GM23338 (cell line): ENCODE results near the gene BSND. TPM values are rescaled to one million over a fixed set of nuclear protein-coding genes. Genes with fewer than 3 reads are reported as not detected.
A peak's percentile ranks its signal among the peaks of the same experiment; 100 is the strongest.

Source experiments
- ATAC-seq: fragments of 200-7000 bp; cut with Tn5 transposase; 3 replicates; pipeline ENCODE4 v1.9.1; 2020
- DNase-seq: peaks from one replicate; pipeline ENCODE4 v3.0.0-alpha.2; 2015; ENCODE audit warnings: low spot score
- H2AFZ ChIP-seq: fragments of 200-600 bp; sonication (generic); 2 replicates; pipeline ENCODE4 v1.8.0; 2016; ENCODE audit warnings: antibody characterized with exemption, mild to moderate bottlenecking, moderate library complexity
- H3F3A ChIP-seq: fragments of 200-600 bp; sonication (generic); replicated peaks from 2 replicates; pipeline ENCODE4 v1.8.0; 2017; ENCODE audit warnings: antibody characterized with exemption, mixed run types, low read depth
- H3K27ac ChIP-seq: fragments of 200-600 bp; sonication (generic); 2 replicates; pipeline ENCODE4 v1.6.1; 2016; ENCODE audit warnings: low read depth
- H3K27me3 ChIP-seq: fragments of 200-600 bp; sonication (generic); 2 replicates; pipeline ENCODE4 v1.8.0; 2016; ENCODE audit warnings: mild to moderate bottlenecking, mixed run types, moderate library complexity; ENCODE audit not compliant: insufficient read depth
- H3K36me3 ChIP-seq: fragments of 200-600 bp; sonication (generic); 2 replicates; pipeline ENCODE4 v1.8.0; 2016; ENCODE audit warnings: mild to moderate bottlenecking; ENCODE audit not compliant: insufficient read depth
- H3K4me1 ChIP-seq: fragments of 200-600 bp; sonication (generic); 2 replicates; pipeline ENCODE4 v1.8.0; 2016; ENCODE audit warnings: mild to moderate bottlenecking, moderate library complexity; ENCODE audit not compliant: insufficient read depth
- H3K4me2 ChIP-seq: fragments of 200-600 bp; sonication (generic); 2 replicates; pipeline ENCODE4 v1.7.1; 2017; ENCODE audit warnings: mixed run types
- H3K4me3 ChIP-seq: fragments of 200-600 bp; sonication (generic); 2 replicates; pipeline ENCODE4 v1.6.1; 2016; ENCODE audit warnings: mixed run types
- H3K79me2 ChIP-seq: fragments of 200-600 bp; sonication (generic); replicated peaks from 2 replicates; pipeline ENCODE4 v1.8.0; 2017; ENCODE audit warnings: mild to moderate bottlenecking; ENCODE audit not compliant: insufficient read depth
- H3K9me2 ChIP-seq: fragments of 200-600 bp; sonication (generic); 2 replicates; pipeline ENCODE4 v1.8.0; 2017; ENCODE audit not compliant: insufficient read depth
- H4K20me1 ChIP-seq: fragments of 200-600 bp; sonication (generic); replicated peaks from 2 replicates; pipeline ENCODE4 v1.8.0; 2017; ENCODE audit warnings: mild to moderate bottlenecking; ENCODE audit not compliant: insufficient read depth
- H3K27ac Mint-ChIP-seq: 2 replicates; pipeline ENCODE4 v1.8.0; 2020; ENCODE audit warnings: inconsistent platforms, mild to moderate bottlenecking, moderate library complexity, mixed read lengths
- H3K27me3 Mint-ChIP-seq: 3 replicates; pipeline ENCODE4 v1.8.0; 2022; ENCODE audit warnings: low read depth, mild to moderate bottlenecking, moderate library complexity, mixed read lengths, inconsistent platforms; ENCODE audit not compliant: insufficient read depth, poor library complexity
- H3K36me3 Mint-ChIP-seq: 3 replicates; pipeline ENCODE4 v1.8.0; 2021; ENCODE audit warnings: low read depth, mild to moderate bottlenecking, inconsistent platforms, moderate library complexity, mixed read lengths
- H3K4me1 Mint-ChIP-seq: 3 replicates; pipeline ENCODE4 v1.8.0; 2020; ENCODE audit warnings: mild to moderate bottlenecking, inconsistent platforms, mixed read lengths
- H3K4me3 Mint-ChIP-seq: 3 replicates; pipeline ENCODE4 v1.8.0; 2021; ENCODE audit warnings: moderate library complexity, mild to moderate bottlenecking, inconsistent platforms, mixed read lengths
- H3K9me3 Mint-ChIP-seq: 3 replicates; pipeline ENCODE4 v1.8.0; 2020; ENCODE audit warnings: moderate library complexity, mild to moderate bottlenecking, inconsistent platforms, mixed read lengths
- CREB1 ChIP-seq: fragments of 250-450 bp; sonication (Bioruptor Pico); IDR thresholded peaks from 2 replicates; pipeline ENCODE4 v1.5.0; 2020; ENCODE audit warnings: low read depth, mild to moderate bottlenecking, moderate library complexity
- ETS1 ChIP-seq: IDR thresholded peaks from 2 replicates; pipeline ENCODE4 v1.6.1; 2016; ENCODE audit warnings: antibody characterized with exemption
- EZH2phosphoT487 ChIP-seq: fragments of 200-600 bp; sonication (generic); IDR thresholded peaks from one replicate; pipeline ENCODE4 v1.8.1; 2018; ENCODE audit warnings: antibody characterized with exemption; ENCODE audit not compliant: unreplicated experiment
- JUNB ChIP-seq: IDR thresholded peaks from one replicate; pipeline ENCODE4 v1.6.1; 2016; ENCODE audit warnings: antibody characterized with exemption; ENCODE audit not compliant: unreplicated experiment
- STAT1 ChIP-seq: IDR thresholded peaks from one replicate; pipeline ENCODE4 v1.6.1; 2016; ENCODE audit warnings: antibody characterized with exemption; ENCODE audit not compliant: unreplicated experiment
- ZNF331 ChIP-seq: fragments of 250-450 bp; sonication (Bioruptor Pico); IDR thresholded peaks from 2 replicates; pipeline ENCODE4 v1.5.0; 2020; ENCODE audit warnings: low read depth, mild to moderate bottlenecking, moderate library complexity
- ZNF462 ChIP-seq: fragments of 250-450 bp; sonication (Bioruptor Pico); IDR thresholded peaks from 2 replicates; pipeline ENCODE4 v1.5.0; 2020; ENCODE audit warnings: mild to moderate bottlenecking, moderate library complexity
- polyA plus RNA-seq: library from polyadenylated mRNA; unstranded; fragments of >200 nt; fragmentation: Nextera tagmentation; extraction: Ambion mirVana; gene quantifications from 2 replicates; pipeline ENCODE4 v1.2.1, GENCODE V29; 2016
- total RNA-seq: library from RNA; depleted of rRNA; stranded (reverse); fragments of >200 nt; shearing (Covaris generic); gene quantifications from 2 replicates; pipeline ENCODE4 v1.2.3, GENCODE V29; 2014
- TF ChIP-seq, protein P1 (sequence below): IDR thresholded peaks from one replicate; pipeline ENCODE4 v1.6.1; 2018; ENCODE audit warnings: antibody characterized with exemption; ENCODE audit not compliant: unreplicated experiment

The BSND gene
- total and polyA plus RNA-seq, 2 experiments from 2014 or later: 0.55 to 1.4 TPM

DNA sequence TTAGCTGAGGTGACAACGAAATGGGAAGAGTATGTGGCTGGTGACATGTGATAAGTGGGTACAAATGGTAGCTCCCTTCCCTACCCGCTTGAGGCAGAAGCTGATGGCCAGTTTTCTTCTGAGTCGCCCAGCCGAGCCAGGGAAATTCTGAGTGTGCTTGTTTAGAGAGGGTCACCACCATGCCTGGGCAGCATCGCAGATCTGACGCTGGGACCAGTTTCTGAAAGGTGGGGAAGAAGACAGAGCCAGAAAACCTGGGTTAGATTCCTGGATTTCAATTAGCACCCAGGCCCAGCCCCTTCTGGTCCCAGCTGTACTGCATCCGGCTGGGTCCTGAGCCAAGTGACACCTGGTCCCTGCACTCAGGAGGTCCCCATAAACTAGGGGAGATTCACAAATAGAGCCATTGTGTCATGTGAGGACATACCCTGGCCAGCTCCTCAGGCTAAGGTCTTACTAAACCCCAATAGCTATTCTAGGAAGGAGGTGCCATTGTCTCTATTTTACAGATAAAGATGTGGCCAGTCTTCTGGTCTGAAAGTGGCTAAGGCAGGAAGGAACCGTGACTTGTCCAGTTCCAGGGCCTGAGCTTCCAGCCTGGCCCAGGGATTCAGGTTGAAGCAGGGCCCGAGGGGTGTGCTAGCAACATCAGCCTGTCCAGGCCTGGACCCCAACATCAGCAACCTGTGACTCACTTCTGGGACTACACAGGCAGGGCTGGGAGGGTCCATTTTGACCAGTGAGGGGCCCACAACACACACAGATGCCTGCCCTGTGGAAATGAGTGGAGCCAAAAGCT, 20.0 kb upstream of the BSND start (continued):
- TF ChIP-seq ETS1 (no peak), STAT1 (no peak), CREB1 (CRISPR knock-in tag) (no peak), ZNF462 (CRISPR knock-in tag) (no peak), ZNF331 (CRISPR knock-in tag) (no peak)

DNA sequence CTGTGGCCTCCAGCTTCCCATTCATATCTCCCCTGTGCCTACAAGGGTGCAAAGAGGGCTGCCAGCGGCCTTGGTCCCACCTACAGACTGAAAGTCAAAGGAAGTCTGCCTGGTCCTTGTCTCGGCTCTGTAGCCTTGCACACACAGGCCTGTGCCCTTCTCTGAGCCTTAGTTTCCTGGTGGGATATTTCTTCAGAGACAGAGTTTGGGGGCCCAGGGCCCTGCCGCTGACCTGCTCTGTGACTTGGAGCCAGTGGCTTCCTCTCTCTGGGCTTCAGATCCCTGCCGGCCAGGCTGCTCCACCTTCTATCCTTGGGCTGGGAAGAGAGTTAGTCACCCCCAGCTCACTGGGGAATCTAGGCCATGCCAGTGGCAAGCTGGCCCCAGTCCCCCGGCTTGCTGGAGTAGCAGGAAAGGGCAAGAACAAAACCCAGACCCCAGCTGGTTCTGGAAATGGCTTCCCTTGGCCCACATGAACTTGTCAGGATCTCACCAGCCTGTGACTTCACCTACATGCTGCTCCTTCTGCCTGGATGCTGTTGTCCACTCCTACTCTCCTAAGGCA, 19.3 kb upstream of the BSND start:
- Histone ChIP-seq H3K9me2 (no peaks in the 10 kb centered on the region), H3K27me3 (peaks cover 29% of the 10 kb centered on the region), H3K79me2 (no peaks in the 10 kb centered on the region), H3K36me3 (no peaks in the 10 kb centered on the region), H4K20me1 (no peaks in the 10 kb centered on the region), H3F3A (no peaks in the 10 kb centered on the region), H3K27ac (no peak overlapping the region), H3K4me2 (no peak overlapping the region; the same call in 1 of the 2 replicates), H2AFZ (no peak overlapping the region), H3K4me1 (peaks cover 27% of the 10 kb centered on the region), H3K4me3 (no peak overlapping the region)
- DNase-seq (no peak), ATAC-seq (no peak)
- Mint-ChIP-seq H3K9me3 (no peaks in the 10 kb centered on the region), H3K4me1 (peaks cover 32% of the 10 kb centered on the region), H3K4me3 (peak overlapping the region; percentile 40), H3K27me3 (peaks cover 19% of the 10 kb centered on the region), H3K27ac (no peak overlapping the region), H3K36me3 (no peaks in the 10 kb centered on the region)
- TF ChIP-seq, protein P1, sequence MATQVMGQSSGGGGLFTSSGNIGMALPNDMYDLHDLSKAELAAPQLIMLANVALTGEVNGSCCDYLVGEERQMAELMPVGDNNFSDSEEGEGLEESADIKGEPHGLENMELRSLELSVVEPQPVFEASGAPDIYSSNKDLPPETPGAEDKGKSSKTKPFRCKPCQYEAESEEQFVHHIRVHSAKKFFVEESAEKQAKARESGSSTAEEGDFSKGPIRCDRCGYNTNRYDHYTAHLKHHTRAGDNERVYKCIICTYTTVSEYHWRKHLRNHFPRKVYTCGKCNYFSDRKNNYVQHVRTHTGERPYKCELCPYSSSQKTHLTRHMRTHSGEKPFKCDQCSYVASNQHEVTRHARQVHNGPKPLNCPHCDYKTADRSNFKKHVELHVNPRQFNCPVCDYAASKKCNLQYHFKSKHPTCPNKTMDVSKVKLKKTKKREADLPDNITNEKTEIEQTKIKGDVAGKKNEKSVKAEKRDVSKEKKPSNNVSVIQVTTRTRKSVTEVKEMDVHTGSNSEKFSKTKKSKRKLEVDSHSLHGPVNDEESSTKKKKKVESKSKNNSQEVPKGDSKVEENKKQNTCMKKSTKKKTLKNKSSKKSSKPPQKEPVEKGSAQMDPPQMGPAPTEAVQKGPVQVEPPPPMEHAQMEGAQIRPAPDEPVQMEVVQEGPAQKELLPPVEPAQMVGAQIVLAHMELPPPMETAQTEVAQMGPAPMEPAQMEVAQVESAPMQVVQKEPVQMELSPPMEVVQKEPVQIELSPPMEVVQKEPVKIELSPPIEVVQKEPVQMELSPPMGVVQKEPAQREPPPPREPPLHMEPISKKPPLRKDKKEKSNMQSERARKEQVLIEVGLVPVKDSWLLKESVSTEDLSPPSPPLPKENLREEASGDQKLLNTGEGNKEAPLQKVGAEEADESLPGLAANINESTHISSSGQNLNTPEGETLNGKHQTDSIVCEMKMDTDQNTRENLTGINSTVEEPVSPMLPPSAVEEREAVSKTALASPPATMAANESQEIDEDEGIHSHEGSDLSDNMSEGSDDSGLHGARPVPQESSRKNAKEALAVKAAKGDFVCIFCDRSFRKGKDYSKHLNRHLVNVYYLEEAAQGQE: no peak
- TF ChIP-seq EZH2phosphoT487 (no peak), JUNB (no peak), STAT1 (no peak)
